Mammary epithelial cell (primary cell): Measurements from ENCODE around the gene APOBEC3F.

ENCODE experiments used
- CTCF ChIP-seq, 2 donors: IDR thresholded peaks in 1 of 2; conservative IDR thresholded peaks in 1 of 2; 2 replicates each; pipeline ENCODE4 v1.5.1; 2011 to 2012; ENCODE audit warnings: inconsistent platforms in 2 of 2, low read length in 2 of 2, mild to moderate bottlenecking in 2 of 2, control low read depth in 1 of 2, low read depth in 1 of 2; ENCODE audit not compliant: insufficient read depth in 1 of 2; ENCODE audit errors: extremely low read depth in 1 of 2
- EZH2 ChIP-seq: IDR thresholded peaks from 2 replicates; pipeline ENCODE4 v1.6.1; 2012; ENCODE audit warnings: low read length, inconsistent platforms, borderline replicate concordance

GRCh38 chr22:39092111-39092862 lies 51.6 kb downstream of the APOBEC3F start:
- TF ChIP-seq EZH2 = no peak
- no peak for TF ChIP-seq CTCF (conservative IDR thresholded peaks at IDR 0.05 in 1 of 2, IDR thresholded peaks at IDR 0.05 in 1 of 2; ENCODE audit: extremely low read depth in 1 of 2, insufficient read depth in 1 of 2, low read depth in 1 of 2, low read length in 2 of 2)
